Central memory CD4-positive, alpha-beta T cell (primary cell): ENCODE results near the gene PRAF2.

ENCODE experiments used
- DNase-seq: peaks from one replicate; pipeline ENCODE4 v3.0.0; 2022
- total RNA-seq, 3 experiments: gene quantifications; one replicate each; lab custom pipeline; 2026; lab: John Stamatoyannopoulos, UW

PRAF2 gene
- 1.1 to 2.5 (median 2.0) reads per million in 3 experiments for total RNA-seq

- peak; percentile 90 for DNase-seq
These were observed at the start of gene PRAF2 for GRCh38 chrX:49073601-49074575. Gene PRAF2 (minus strand): TSS chrX:49074002. CDS start chrX:49073987, 15 bp downstream.

- DNase-seq: no peak
These were observed 48.7 kb upstream of the PRAF2 start for GRCh38 chrX:49122499-49122898.

GRCh38 chrX:49120091-49120490, 46.3 kb upstream of the PRAF2 start:
- DNase-seq: no peak

- DNase-seq: no peak
These were observed 43.8 kb upstream of the PRAF2 start for GRCh38 chrX:49117581-49117980.

- no peak for DNase-seq
These were observed 42.9 kb upstream of the PRAF2 start for GRCh38 chrX:49116716-49117115.

GRCh38 chrX:49116076-49116475, 42.3 kb upstream of the PRAF2 start:
- no peak for DNase-seq

GRCh38 chrX:49111791-49112190, 38.0 kb upstream of the PRAF2 start:
- DNase-seq: no peak

- DNase-seq: no peak
These were observed 36.6 kb upstream of the PRAF2 start for GRCh38 chrX:49110417-49110816.

GRCh38 chrX:49108641-49109040, 34.8 kb upstream of the PRAF2 start:
- no peak for DNase-seq

GRCh38 chrX:49106930-49107329, 33.1 kb upstream of the PRAF2 start:
- DNase-seq: no peak

GRCh38 chrX:49106296-49106695, 32.5 kb upstream of the PRAF2 start:
- no peak for DNase-seq

GRCh38 chrX:49103637-49104036, 29.8 kb upstream of the PRAF2 start:
- no peak for DNase-seq

GRCh38 chrX:49102190-49102589, 28.4 kb upstream of the PRAF2 start:
- no peak for DNase-seq

- no peak for DNase-seq
These were observed 27.8 kb upstream of the PRAF2 start for GRCh38 chrX:49101629-49101984.

- DNase-seq: peak; percentile 89
These were observed 27.2 kb upstream of the PRAF2 start for GRCh38 chrX:49100704-49101628.

GRCh38 chrX:49096419-49096818, 22.6 kb upstream of the PRAF2 start:
- DNase-seq: no peak

- no peak for DNase-seq
These were observed 15.8 kb upstream of the PRAF2 start for GRCh38 chrX:49089553-49089952.

- no peak for DNase-seq
These were observed 8.6 kb upstream of the PRAF2 start for GRCh38 chrX:49082271-49082871.

- DNase-seq: peak; percentile 69
These were observed 6.0 kb upstream of the PRAF2 start, which contains the start of gene WDR45 for GRCh38 chrX:49079489-49080428. Gene WDR45 (minus strand): TSS chrX:49079887. CDS start chrX:49078095, 1,792 bp downstream.

- DNase-seq: no peak
These were observed 4.1 kb upstream of the PRAF2 start for GRCh38 chrX:49077941-49078340.

- no peak for DNase-seq
These were observed 1.5 kb upstream of the PRAF2 start for GRCh38 chrX:49075347-49075746.

GRCh38 chrX:49072712-49073095, 1.1 kb downstream of the PRAF2 start:
- no peak for DNase-seq
